Thymus (tissue), 11 donors: ENCODE data around the gene SPDYA. TPM values are rescaled to one million over a fixed set of nuclear protein-coding genes. Genes with fewer than 3 reads are reported as not detected.

ENCODE experiments used
- DNase-seq, 9 donors: peaks; one replicate each; pipeline ENCODE4 v3.0.0-alpha.2; 2013; ENCODE audit warnings: low spot score in 9 of 9, low read depth in 6 of 9, missing footprints in 1 of 9
- H3K27ac ChIP-seq, 2 donors: one replicate each; pipeline ENCODE4 v1.5.1; 2013; ENCODE audit warnings: control low read depth in 1 of 2, low read depth in 1 of 2, low read length in 1 of 2, mild to moderate bottlenecking in 1 of 2, moderate library complexity in 1 of 2
- H3K27me3 ChIP-seq, 2 donors: one replicate each; pipeline ENCODE4 v1.5.1; 2013; ENCODE audit warnings: low read length in 1 of 2; ENCODE audit not compliant: control insufficient read depth in 2 of 2, insufficient read depth in 1 of 2
- H3K36me3 ChIP-seq, 2 donors: one replicate each; pipeline ENCODE4 v1.5.1; 2013; ENCODE audit warnings: low read length in 1 of 2, mild to moderate bottlenecking in 1 of 2, moderate library complexity in 1 of 2; ENCODE audit not compliant: control insufficient read depth in 2 of 2, insufficient read depth in 2 of 2
- H3K4me1 ChIP-seq, 2 donors: one replicate each; pipeline ENCODE4 v1.5.1; 2013; ENCODE audit warnings: low read length in 2 of 2; ENCODE audit not compliant: control insufficient read depth in 2 of 2, insufficient read depth in 2 of 2
- H3K4me3 ChIP-seq, 2 donors: one replicate each; pipeline ENCODE4 v1.5.1; 2013; ENCODE audit warnings: low read length in 2 of 2, control low read depth in 1 of 2, mild to moderate bottlenecking in 1 of 2
- H3K9me3 ChIP-seq, 2 donors: one replicate each; pipeline ENCODE4 v1.5.1; 2013; ENCODE audit warnings: low read length in 1 of 2, mild to moderate bottlenecking in 1 of 2; ENCODE audit not compliant: control insufficient read depth in 2 of 2, insufficient read depth in 1 of 2
- WGBS: extraction: QIAGEN DNeasy Blood & Tissue Kit; methylation state at CpG from one replicate; pipeline ENCODE4 v1.1.7; 2013; 5-methylcytosine and 5-hydroxymethylcytosine counted together
- polyA plus RNA-seq: library from polyadenylated mRNA; stranded (reverse); fragments of 200-250 nt; gene quantifications from one replicate; pipeline ENCODE4 v1.2.3, GENCODE V29; 2013
- total RNA-seq: library from RNA; stranded (reverse); fragments of 120-200 nt; gene quantifications from one replicate; pipeline ENCODE4 v1.2.4, GENCODE V29; 2013
- donor health status: healthy.

SPDYA gene
- total and polyA plus RNA-seq, 2 donors: 0.21 to 0.47 TPM

GRCh38 chr2:28809927-28810326 lies 707 bp upstream of the SPDYA start:
- H3K4me1 ChIP-seq: peaks cover 6 to 14% of the 10 kb centered on the region in 2 donors
- no peak overlapping the region for H3K27ac ChIP-seq
- peaks cover 0 to 8% of the 10 kb centered on the region in 2 donors for H3K36me3 ChIP-seq
- peaks cover 0 to 3% of the 10 kb centered on the region in 2 donors for H3K9me3 ChIP-seq
- H3K4me3 ChIP-seq: peak overlapping the region; percentile 51 to 65
- DNase-seq: peak in 1 of 9 donors; percentile 1
- 78% methylated on average over 10 of the region's 10 CpGs for WGBS
- H3K27me3 ChIP-seq: peaks cover 0 to 8% of the 10 kb centered on the region in 2 donors

GRCh38 chr2:28818053-28818452 lies 7.4 kb downstream of the SPDYA start:
- WGBS: 96% methylated on average over 3 of the region's 3 CpGs
- no peaks in the 10 kb centered on the region for H3K9me3 ChIP-seq
- no peak for DNase-seq
- no peaks in the 10 kb centered on the region for H3K4me1 ChIP-seq
- no peak overlapping the region for H3K27ac ChIP-seq
- no peaks in the 10 kb centered on the region for H3K36me3 ChIP-seq
- H3K27me3 ChIP-seq: no peaks in the 10 kb centered on the region
- H3K4me3 ChIP-seq: no peak overlapping the region

GRCh38 chr2:28821295-28821958 lies 10.8 kb downstream of the SPDYA start:
- Histone ChIP-seq H3K4me1 (no peaks in the 10 kb centered on the region), H3K9me3 (no peaks in the 10 kb centered on the region), H3K4me3 (no peak overlapping the region), H3K36me3 (no peaks in the 10 kb centered on the region), H3K27ac (no peak overlapping the region), H3K27me3 (no peaks in the 10 kb centered on the region)
- 9% methylated on average over 8 of the region's 8 CpGs for WGBS
- peak; percentile 26 to 80 (median 58) for DNase-seq

GRCh38 chr2:28822036-28822435 lies 11.4 kb downstream of the SPDYA start:
- Histone ChIP-seq H3K27ac (no peak overlapping the region), H3K4me3 (no peak overlapping the region), H3K9me3 (no peaks in the 10 kb centered on the region), H3K27me3 (no peaks in the 10 kb centered on the region), H3K4me1 (no peaks in the 10 kb centered on the region), H3K36me3 (no peaks in the 10 kb centered on the region)
- DNase-seq: no peak

- no peak for DNase-seq
- WGBS: over 99% methylated on average over 2 of the region's 2 CpGs
Observed at GRCh38 chr2:28824207-28824606, 13.6 kb downstream of the SPDYA start.

GRCh38 chr2:28824870-28825269 lies 14.2 kb downstream of the SPDYA start:
- DNase-seq: no peak
- Histone ChIP-seq H3K4me3 (no peak overlapping the region), H3K27me3 (no peaks in the 10 kb centered on the region), H3K9me3 (no peaks in the 10 kb centered on the region), H3K27ac (no peak overlapping the region), H3K4me1 (no peaks in the 10 kb centered on the region), H3K36me3 (no peaks in the 10 kb centered on the region)

More at GRCh38 chr2:28824207-28824606, 13.6 kb downstream of the SPDYA start:
- Histone ChIP-seq H3K27ac (no peak overlapping the region), H3K27me3 (no peaks in the 10 kb centered on the region), H3K4me3 (no peak overlapping the region), H3K9me3 (no peaks in the 10 kb centered on the region), H3K4me1 (no peaks in the 10 kb centered on the region), H3K36me3 (no peaks in the 10 kb centered on the region)

GRCh38 chr2:28828382-28828781 lies 17.7 kb downstream of the SPDYA start:
- no peaks in the 10 kb centered on the region for H3K4me1 ChIP-seq
- H3K4me3 ChIP-seq: no peak overlapping the region
- H3K27me3 ChIP-seq: no peaks in the 10 kb centered on the region
- 96% methylated on average over 2 of the region's 2 CpGs for WGBS
- no peaks in the 10 kb centered on the region for H3K9me3 ChIP-seq
- no peaks in the 10 kb centered on the region for H3K36me3 ChIP-seq
- no peak for DNase-seq
- H3K27ac ChIP-seq: no peak overlapping the region

- DNase-seq: no peak
- WGBS: 94% methylated on average over 2 of the region's 2 CpGs
Observed at GRCh38 chr2:28833740-28834470, 23.3 kb downstream of the SPDYA start.

GRCh38 chr2:28835781-28836180 lies 25.1 kb downstream of the SPDYA start:
- Histone ChIP-seq H3K4me3 (no peak overlapping the region), H3K9me3 (no peaks in the 10 kb centered on the region), H3K36me3 (no peaks in the 10 kb centered on the region), H3K4me1 (no peaks in the 10 kb centered on the region), H3K27me3 (no peaks in the 10 kb centered on the region), H3K27ac (no peak overlapping the region)
- no peak for DNase-seq
- WGBS: 95% methylated on average over 2 of the region's 2 CpGs

More at GRCh38 chr2:28833740-28834470, 23.3 kb downstream of the SPDYA start:
- Histone ChIP-seq H3K9me3 (no peaks in the 10 kb centered on the region), H3K27me3 (no peaks in the 10 kb centered on the region), H3K4me3 (no peak overlapping the region), H3K27ac (no peak overlapping the region), H3K4me1 (no peaks in the 10 kb centered on the region), H3K36me3 (no peaks in the 10 kb centered on the region)
